ENCODE results near the gene AATK.

Gene AATK

GRCh38 chr17:81182596-81182995, 16.6 kb upstream of the AATK start:
- DNase-seq (ENCODE audit: low read depth in 2 of 2), result no peak

GRCh38 chr17:81181811-81182185, 15.8 kb upstream of the AATK start:
- no peak for DNase-seq (ENCODE audit: low read depth in 2 of 2)

- DNase-seq (ENCODE audit: low read depth in 2 of 2), result no peak
These were observed 15.1 kb upstream of the AATK start for GRCh38 chr17:81180836-81181810.

GRCh38 chr17:81179861-81180260, 13.8 kb upstream of the AATK start:
- no peak for DNase-seq (ENCODE audit: low read depth in 2 of 2)

- no peak for DNase-seq (ENCODE audit: low read depth in 2 of 2)
These were observed 13.2 kb upstream of the AATK start for GRCh38 chr17:81179220-81179619.

- no peak for DNase-seq (ENCODE audit: low read depth in 2 of 2)
These were observed 12.4 kb upstream of the AATK start for GRCh38 chr17:81178136-81179091.

- DNase-seq (ENCODE audit: low read depth in 2 of 2), result no peak
These were observed 10.6 kb upstream of the AATK start for GRCh38 chr17:81176666-81177065.

GRCh38 chr17:81173762-81174155, 7.7 kb upstream of the AATK start:
- no peak for DNase-seq (ENCODE audit: low read depth in 2 of 2)

- DNase-seq (ENCODE audit: low read depth in 2 of 2), result no peak
These were observed 7.2 kb upstream of the AATK start for GRCh38 chr17:81173052-81173761.

GRCh38 chr17:81171941-81172340, 5.9 kb upstream of the AATK start:
- no peak for DNase-seq (ENCODE audit: low read depth in 2 of 2)

GRCh38 chr17:81170727-81171494, 4.9 kb upstream of the AATK start:
- DNase-seq (ENCODE audit: low read depth in 2 of 2), result no peak

GRCh38 chr17:81169870-81170309, 3.9 kb upstream of the AATK start:
- no peak for DNase-seq (ENCODE audit: low read depth in 2 of 2)

GRCh38 chr17:81167638-81168037, 1.6 kb upstream of the AATK start:
- DNase-seq (ENCODE audit: low read depth in 2 of 2), result no peak

- DNase-seq (ENCODE audit: low read depth in 2 of 2), result no peak
These were observed 1.1 kb upstream of the AATK start for GRCh38 chr17:81167194-81167524.

- no peak for DNase-seq (ENCODE audit: low read depth in 2 of 2)
These were observed 582 bp downstream of the AATK start, which contains the start of gene PVALEF for GRCh38 chr17:81165246-81166032. Gene PVALEF (plus strand): TSS chr17:81165507. CDS start chr17:81181227, 15,720 bp downstream.

GRCh38 chr17:81164371-81165245, 1.4 kb downstream of the AATK start:
- no peak for DNase-seq (ENCODE audit: low read depth in 2 of 2)

- no peak for DNase-seq (ENCODE audit: low read depth in 2 of 2)
These were observed 2.2 kb downstream of the AATK start for GRCh38 chr17:81163703-81164370.

GRCh38 chr17:81163051-81163695, 2.8 kb downstream of the AATK start:
- DNase-seq (ENCODE audit: low read depth in 2 of 2), result no peak
